Gastroesophageal sphincter (tissue), 3 donors: Measurements from ENCODE around the gene CORO1A.

Source experiments
- CTCF ChIP-seq, 4 experiments: fragments of 200-600 bp in 2 of 4; fragments of 450-650 bp in 2 of 4; sonication (generic) in 1 of 4; IDR thresholded peaks; one replicate each; pipeline ENCODE4 v1.5.1; 2017 to 2019; ENCODE audit warnings: antibody characterized with exemption in 4 of 4, mild to moderate bottlenecking in 2 of 4, moderate library complexity in 2 of 4
- EP300 ChIP-seq: sonication (generic); formaldehyde crosslinking; IDR thresholded peaks from one replicate; pipeline ENCODE4 v1.6.1; 2017; ENCODE audit warnings: antibody characterized with exemption, mild to moderate bottlenecking
- POLR2A ChIP-seq, 2 donors: fragments of 450-650 bp; IDR thresholded peaks; one replicate each; pipeline ENCODE4 v1.6.1; 2017; ENCODE audit warnings: antibody characterized with exemption in 2 of 2, mild to moderate bottlenecking in 2 of 2, moderate library complexity in 1 of 2
- POLR2AphosphoS5 ChIP-seq: sonication (generic); formaldehyde crosslinking; IDR thresholded peaks from one replicate; pipeline ENCODE4 v1.6.1; 2017; ENCODE audit warnings: antibody characterized with exemption

- TF ChIP-seq CTCF (IDR thresholded peaks at IDR 0.05), result no peak
- no peak for TF ChIP-seq POLR2AphosphoS5
- TF ChIP-seq POLR2A (IDR thresholded peaks at IDR 0.05), result no peak
- TF ChIP-seq EP300, result no peak
Observed at GRCh38 chr16:30149250-30149930, 34.0 kb upstream of the CORO1A start.
